ENCODE data around the gene NBDY.

DNA sequence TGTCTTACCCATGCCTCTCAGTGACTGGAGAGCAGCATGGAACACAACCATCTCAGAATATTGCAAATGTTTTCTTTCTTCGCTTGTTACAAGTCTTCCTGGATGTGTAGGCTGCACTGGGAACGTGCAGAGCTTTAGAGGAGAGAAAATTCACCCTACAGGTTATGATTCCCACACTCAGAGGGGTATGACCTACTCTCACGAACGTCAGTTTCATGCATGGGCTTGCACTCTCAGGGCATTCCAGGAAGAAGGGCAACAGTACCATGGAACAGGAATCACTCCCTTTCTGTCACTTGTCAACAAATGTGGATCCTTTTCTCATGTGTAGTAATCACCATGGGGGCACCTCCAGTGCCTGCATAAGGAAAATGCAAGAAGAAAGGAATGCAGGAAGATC is 75.8 kb downstream of the NBDY start:
- TF ChIP-seq, protein P1, sequence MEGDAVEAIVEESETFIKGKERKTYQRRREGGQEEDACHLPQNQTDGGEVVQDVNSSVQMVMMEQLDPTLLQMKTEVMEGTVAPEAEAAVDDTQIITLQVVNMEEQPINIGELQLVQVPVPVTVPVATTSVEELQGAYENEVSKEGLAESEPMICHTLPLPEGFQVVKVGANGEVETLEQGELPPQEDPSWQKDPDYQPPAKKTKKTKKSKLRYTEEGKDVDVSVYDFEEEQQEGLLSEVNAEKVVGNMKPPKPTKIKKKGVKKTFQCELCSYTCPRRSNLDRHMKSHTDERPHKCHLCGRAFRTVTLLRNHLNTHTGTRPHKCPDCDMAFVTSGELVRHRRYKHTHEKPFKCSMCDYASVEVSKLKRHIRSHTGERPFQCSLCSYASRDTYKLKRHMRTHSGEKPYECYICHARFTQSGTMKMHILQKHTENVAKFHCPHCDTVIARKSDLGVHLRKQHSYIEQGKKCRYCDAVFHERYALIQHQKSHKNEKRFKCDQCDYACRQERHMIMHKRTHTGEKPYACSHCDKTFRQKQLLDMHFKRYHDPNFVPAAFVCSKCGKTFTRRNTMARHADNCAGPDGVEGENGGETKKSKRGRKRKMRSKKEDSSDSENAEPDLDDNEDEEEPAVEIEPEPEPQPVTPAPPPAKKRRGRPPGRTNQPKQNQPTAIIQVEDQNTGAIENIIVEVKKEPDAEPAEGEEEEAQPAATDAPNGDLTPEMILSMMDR (IDR thresholded peaks at IDR 0.05) = no peak
- TF ChIP-seq POLR2AphosphoS5 (IDR thresholded peaks at IDR 0.05) = no peak
- TF ChIP-seq POLR2A (IDR thresholded peaks at IDR 0.05) = no peak
